IMR-90 (cell line): ENCODE data around the gene SENP7. TPM values are rescaled to one million over a fixed set of nuclear protein-coding genes. Genes with fewer than 3 reads are reported as not detected.
A peak's percentile ranks its signal among the peaks of the same experiment; 100 is the strongest.

Source experiments
- ATAC-seq: fragments of 200-7000 bp; cut with Tn5 transposase; 2 replicates; pipeline ENCODE4 v1.9.1; 2020; ENCODE audit warnings: low read depth, mild to moderate bottlenecking, moderate library complexity
- BruUV-seq: library from RNA; stranded (reverse); fragments of 400-500 nt; replicated peaks from 2 replicates; lab custom pipeline; 2021; lab: Mats Ljungman, UMichigan
- CTCF ChIA-PET: fragments of 300-600 bp; formaldehyde crosslinking; extraction: SDS; loops from one replicate; lab custom pipeline; 2021; ENCODE audit warnings: antibody characterized with exemption; lab: Yijun Ruan, JAX
- POLR2A ChIA-PET: fragments of 300-600 bp; sonication (Branson Sonifier 250); formaldehyde crosslinking; loops from one replicate; lab custom pipeline; 2022; ENCODE audit warnings: antibody characterized with exemption; ENCODE audit not compliant: unreplicated experiment; lab: Charles Lee
- DNase-seq: peaks from one replicate; pipeline ENCODE4 v3.0.0; 2013
- H2AFZ ChIP-seq: replicated peaks from 2 replicates; pipeline ENCODE3; 2013; ENCODE audit warnings: low read length, mild to moderate bottlenecking; ENCODE audit not compliant: poor library complexity
- H2AK5ac ChIP-seq: 2 replicates; pipeline ENCODE4 v1.6.1; 2013; ENCODE audit warnings: low read depth, low read length, inconsistent platforms
- H2AK9ac ChIP-seq: replicated peaks from 2 replicates; pipeline ENCODE3; 2013; ENCODE audit warnings: mild to moderate bottlenecking, low read depth, low read length, moderate library complexity; ENCODE audit not compliant: poor library complexity
- H2BK120ac ChIP-seq: 2 replicates; pipeline ENCODE4 v1.6.1; 2013; ENCODE audit warnings: low read depth, low read length, inconsistent platforms
- H2BK15ac ChIP-seq: 3 replicates; pipeline ENCODE4 v1.6.1; 2013; ENCODE audit warnings: low read depth, low read length, inconsistent platforms
- H2BK20ac ChIP-seq: 2 replicates; pipeline ENCODE4 v1.6.1; 2013; ENCODE audit warnings: low read depth, mild to moderate bottlenecking, inconsistent platforms, low read length, moderate library complexity
- H2BK5ac ChIP-seq: 2 replicates; pipeline ENCODE4 v1.6.1; 2013; ENCODE audit warnings: mild to moderate bottlenecking, low read depth, low read length, inconsistent platforms; ENCODE audit not compliant: poor library complexity, severe bottlenecking
- H3K14ac ChIP-seq: replicated peaks from 2 replicates; pipeline ENCODE4 v1.6.1; 2013; ENCODE audit warnings: low read depth, low read length, inconsistent platforms
- H3K18ac ChIP-seq: 2 replicates; pipeline ENCODE4 v1.6.1; 2013; ENCODE audit warnings: low read depth, low read length, control low read depth
- H3K23ac ChIP-seq: 2 replicates; pipeline ENCODE4 v1.6.1; 2013; ENCODE audit warnings: low read depth, low read length, inconsistent platforms
- H3K27ac ChIP-seq: 2 replicates; pipeline ENCODE4 v1.5.1; 2013; ENCODE audit warnings: mild to moderate bottlenecking, control low read depth, low read length; ENCODE audit not compliant: insufficient read depth
- H3K27me3 ChIP-seq: 2 replicates; pipeline ENCODE4 v1.6.1; 2013; ENCODE audit warnings: low read length; ENCODE audit not compliant: control insufficient read depth, insufficient read depth
- H3K36me3 ChIP-seq: 2 replicates; pipeline ENCODE4 v1.6.1; 2013; ENCODE audit warnings: low read length, mixed read lengths; ENCODE audit not compliant: control insufficient read depth, insufficient read depth
- H3K4ac ChIP-seq: 2 replicates; pipeline ENCODE4 v1.6.1; 2013; ENCODE audit warnings: low read depth, low read length, inconsistent platforms
- H3K4me1 ChIP-seq: 2 replicates; pipeline ENCODE4 v1.6.1; 2013; ENCODE audit warnings: low read length, mixed read lengths; ENCODE audit not compliant: control insufficient read depth, insufficient read depth
- H3K4me2 ChIP-seq: 2 replicates; pipeline ENCODE4 v1.6.1; 2013; ENCODE audit warnings: low read depth, mild to moderate bottlenecking, control low read depth, low read length, moderate library complexity
- H3K4me3 ChIP-seq: 2 replicates; pipeline ENCODE4 v1.5.1; 2013; ENCODE audit warnings: low read depth, mild to moderate bottlenecking, control low read depth, low read length, moderate library complexity; ENCODE audit not compliant: insufficient read depth
- H3K56ac ChIP-seq: 2 replicates; pipeline ENCODE4 v1.6.1; 2013; ENCODE audit warnings: low read length, inconsistent platforms; ENCODE audit not compliant: insufficient read depth; ENCODE audit errors: extremely low read depth
- H3K79me1 ChIP-seq, 2 experiments: 2 replicates each; pipeline ENCODE4 v1.6.1; 2013; ENCODE audit warnings: low read length in 2 of 2, inconsistent platforms in 1 of 2, low read depth in 1 of 2
- H3K9ac ChIP-seq: 2 replicates; pipeline ENCODE4 v1.6.1; 2013; ENCODE audit warnings: low read depth, low read length, control low read depth
- H3K9me1 ChIP-seq: 2 replicates; pipeline ENCODE4 v1.6.1; 2013; ENCODE audit warnings: low read length, inconsistent platforms; ENCODE audit not compliant: insufficient read depth
- H3K9me3 ChIP-seq: 2 replicates; pipeline ENCODE4 v1.6.1; 2013; ENCODE audit warnings: low read length; ENCODE audit not compliant: control insufficient read depth, insufficient read depth
- H4K20me1 ChIP-seq: 2 replicates; pipeline ENCODE4 v1.6.1; 2013; ENCODE audit warnings: low read length, inconsistent platforms; ENCODE audit not compliant: insufficient read depth
- H4K5ac ChIP-seq: 2 replicates; pipeline ENCODE4 v1.6.1; 2013; ENCODE audit warnings: mild to moderate bottlenecking, low read depth, low read length, control low read depth
- H4K8ac ChIP-seq, 2 experiments: 2 replicates each; pipeline ENCODE4 v1.6.1; 2013; ENCODE audit warnings: low read depth in 2 of 2, low read length in 2 of 2, control low read depth in 1 of 2, inconsistent platforms in 1 of 2
- H4K91ac ChIP-seq: 2 replicates; pipeline ENCODE4 v1.6.1; 2013; ENCODE audit warnings: low read depth, low read length, inconsistent platforms; ENCODE audit not compliant: insufficient read depth
- BHLHE40 ChIP-seq: fragments of 150-350 bp; IDR thresholded peaks from 2 replicates; pipeline ENCODE4 v1.6.1; 2016; ENCODE audit warnings: mild to moderate bottlenecking, low read depth, low read length
- MAZ ChIP-seq: IDR thresholded peaks from 2 replicates; pipeline ENCODE4 v1.6.1; 2012; ENCODE audit warnings: low read depth, mild to moderate bottlenecking, low read length, improper control_type of control experiment, moderate library complexity, borderline replicate concordance
- MXI1 ChIP-seq: IDR thresholded peaks from 2 replicates; pipeline ENCODE4 v1.6.1; 2012; ENCODE audit warnings: low read depth, mild to moderate bottlenecking, low read length, moderate library complexity, borderline replicate concordance
- RAD21 ChIP-seq: IDR thresholded peaks from 2 replicates; pipeline ENCODE4 v1.6.1; 2012; ENCODE audit warnings: low read length, improper control_type of control experiment
- SMC3 ChIP-seq: fragments of 150-350 bp; IDR thresholded peaks from 2 replicates; pipeline ENCODE4 v1.6.1; 2016; ENCODE audit warnings: low read depth, mild to moderate bottlenecking, antibody characterized with exemption, low read length, moderate library complexity
- dilution Hi-C: fragments of 300-500 bp; cut with HindIII; formaldehyde crosslinking; loops from one replicate; pipeline ENCODE4 v1.14.3; 2018; ENCODE audit warnings: low sequenced_read_pairs; ENCODE audit not compliant: unreplicated experiment
- in situ Hi-C: fragments of 300-500 bp; cut with MboI; formaldehyde crosslinking; loops from 3 replicates; pipeline ENCODE4 v1.14.3; 2019; ENCODE audit warnings: low sequenced_read_pairs, inconsistent platforms, mixed read lengths
- intact Hi-C: fragments of 100-400 bp; cut with micrococcal nuclease; formaldehyde crosslinking; loops from 2 replicates; pipeline ENCODE4 v1.10.0; 2022
- polyA plus RNA-seq, 3 experiments: library from polyadenylated mRNA; depleted of rRNA; stranded (reverse); fragments of >200 nt; gene quantifications; 2 replicates each; pipeline ENCODE4 v1.2.3, GENCODE V29; 2012; ENCODE audit warnings: low replicate concordance in 1 of 3
- total RNA-seq: library from RNA; depleted of rRNA; stranded (reverse); fragments of >200 nt; gene quantifications from 2 replicates; pipeline ENCODE4 v1.2.3, GENCODE V29; 2012
- TF ChIP-seq, protein P1 (sequence below): conservative IDR thresholded peaks from 2 replicates; pipeline ENCODE4 v1.5.1; 2012; ENCODE audit warnings: mild to moderate bottlenecking, low read depth, low read length, improper control_type of control experiment

Gene SENP7
- total and polyA plus RNA-seq, 2 of the 4 experiments (the other 2 are of a cell fraction), result 5.5 to 8.4 TPM

DNA sequence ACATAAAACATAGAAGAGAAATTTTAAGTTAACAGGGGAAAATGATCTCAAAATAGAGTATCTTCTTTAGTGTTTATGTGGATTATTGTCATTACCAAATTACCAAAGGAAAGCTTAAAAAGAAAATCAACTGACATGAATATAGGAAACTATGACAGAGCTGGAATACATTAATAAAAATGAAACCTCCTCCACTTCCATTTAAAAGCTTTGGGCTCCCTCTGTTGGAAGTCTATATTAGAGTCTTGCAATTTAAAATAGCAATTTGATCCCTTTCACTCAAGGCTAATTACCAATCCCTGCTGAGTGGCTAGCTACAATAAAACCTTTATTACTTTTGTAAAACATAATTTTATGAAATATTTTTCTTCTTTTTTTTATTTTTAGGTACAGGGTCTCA is 131.2 kb downstream of the SENP7 start:
- ATAC-seq, result 0 out of 2 replicates have a peak, but pooled peaks have one; percentile 35
- Histone ChIP-seq H2AK5ac (no peak overlapping the region), H3K14ac (no peak overlapping the region), H3K9me3 (no peaks in the 10 kb centered on the region), H3K36me3 (no peaks in the 10 kb centered on the region), H3K4me3 (no peak overlapping the region), H2BK15ac (no peak overlapping the region), H3K27ac (no peak overlapping the region), H3K4me1 (peaks cover 5% of the 10 kb centered on the region), H2BK20ac (no peak overlapping the region), H4K8ac (no peak overlapping the region), H3K9ac (no peak overlapping the region), H3K27me3 (no peaks in the 10 kb centered on the region), H4K20me1 (no peaks in the 10 kb centered on the region), H3K9me1 (no peaks in the 10 kb centered on the region; the same call in 1 of the 2 replicates), H4K91ac (no peak overlapping the region), H2AFZ (no peak overlapping the region), H2BK120ac (no peak overlapping the region), H2AK9ac (no peak overlapping the region), H2BK5ac (no peak overlapping the region), H4K5ac (no peak overlapping the region), H3K18ac (no peak overlapping the region), H3K4ac (no peak overlapping the region), H3K56ac (no peak overlapping the region), H3K79me1 (peaks cover 12 to 23% of the 10 kb centered on the region in 2 experiments; a peak in 3 of 4 replicates), H3K23ac (no peak overlapping the region), H3K4me2 (no peak overlapping the region)
- no TSS peak for BruUV-seq
- dilution Hi-C loops (no loop called here), intact Hi-C loops (loop anchor here (1.0 to 2.0 kb wide), 2 partner anchors 185 to 489 kb away; no protein-coding TSS in a partner anchor), in situ Hi-C loops (no loop called here)
- ChIA-PET POLR2A (interaction anchor here (0.7 kb wide), 1 partner anchor 99 kb away, joined by 3 read pairs; no protein-coding TSS in a partner anchor), CTCF (interaction anchor here (0.6 to 1.3 kb wide), 6 partner anchors 13 to 632 kb away, joined by 3 to 6 read pairs (median 4); no protein-coding TSS in a partner anchor)
- TF ChIP-seq SMC3, result peak; percentile 68
- TF ChIP-seq, protein P1, sequence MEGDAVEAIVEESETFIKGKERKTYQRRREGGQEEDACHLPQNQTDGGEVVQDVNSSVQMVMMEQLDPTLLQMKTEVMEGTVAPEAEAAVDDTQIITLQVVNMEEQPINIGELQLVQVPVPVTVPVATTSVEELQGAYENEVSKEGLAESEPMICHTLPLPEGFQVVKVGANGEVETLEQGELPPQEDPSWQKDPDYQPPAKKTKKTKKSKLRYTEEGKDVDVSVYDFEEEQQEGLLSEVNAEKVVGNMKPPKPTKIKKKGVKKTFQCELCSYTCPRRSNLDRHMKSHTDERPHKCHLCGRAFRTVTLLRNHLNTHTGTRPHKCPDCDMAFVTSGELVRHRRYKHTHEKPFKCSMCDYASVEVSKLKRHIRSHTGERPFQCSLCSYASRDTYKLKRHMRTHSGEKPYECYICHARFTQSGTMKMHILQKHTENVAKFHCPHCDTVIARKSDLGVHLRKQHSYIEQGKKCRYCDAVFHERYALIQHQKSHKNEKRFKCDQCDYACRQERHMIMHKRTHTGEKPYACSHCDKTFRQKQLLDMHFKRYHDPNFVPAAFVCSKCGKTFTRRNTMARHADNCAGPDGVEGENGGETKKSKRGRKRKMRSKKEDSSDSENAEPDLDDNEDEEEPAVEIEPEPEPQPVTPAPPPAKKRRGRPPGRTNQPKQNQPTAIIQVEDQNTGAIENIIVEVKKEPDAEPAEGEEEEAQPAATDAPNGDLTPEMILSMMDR, result peak; percentile 69
- TF ChIP-seq MXI1, result no peak
- peak; percentile 75 for TF ChIP-seq RAD21
- TF ChIP-seq BHLHE40, result no peak
- no peak for TF ChIP-seq MAZ
- DNase-seq, result peak; percentile 58
